Dedifferentiated amniotic fluid mesenchymal stem cell (primary cell): ENCODE measurements around the gene CCKAR.
"Not testable (repeated sequence)": the region's sequence is repeated elsewhere in the genome, so short reads cannot be mapped to it uniquely, and the experiment has no call there.

ENCODE experiments used
- DNase-seq: peaks from one replicate; pipeline ENCODE4 v3.0.0-alpha.2; 2016; ENCODE audit errors: extremely low spot score

The CCKAR gene

GRCh38 chr4:26490111-26490959, at the start of gene CCKAR:
Gene CCKAR (minus strand): TSS chr4:26490484. CDS start chr4:26490267, 217 bp downstream.
- DNase-seq: no peak

GRCh38 chr4:26533685-26534084, 43.4 kb upstream of the CCKAR start:
- DNase-seq: no peak

- DNase-seq: no peak
Observed at GRCh38 chr4:26531491-26532116, 41.3 kb upstream of the CCKAR start.

- no peak for DNase-seq
Observed at GRCh38 chr4:26530099-26530498, 39.8 kb upstream of the CCKAR start.

GRCh38 chr4:26529479-26529878, 39.2 kb upstream of the CCKAR start:
- DNase-seq: no peak

- no peak for DNase-seq
Observed at GRCh38 chr4:26525771-26526150, 35.5 kb upstream of the CCKAR start.

GRCh38 chr4:26525136-26525770, 35.0 kb upstream of the CCKAR start:
- DNase-seq: no peak

GRCh38 chr4:26524011-26524410, 33.7 kb upstream of the CCKAR start:
- DNase-seq: no peak

- DNase-seq: no peak
Observed at GRCh38 chr4:26522478-26522877, 32.2 kb upstream of the CCKAR start.

- DNase-seq: no peak
Observed at GRCh38 chr4:26520728-26521450, 30.6 kb upstream of the CCKAR start.

- no peak for DNase-seq
Observed at GRCh38 chr4:26515936-26516335, 25.7 kb upstream of the CCKAR start.

GRCh38 chr4:26510334-26510964, 20.2 kb upstream of the CCKAR start:
- DNase-seq: no peak

GRCh38 chr4:26509681-26510333, 19.5 kb upstream of the CCKAR start:
- DNase-seq: no peak

- no peak for DNase-seq
Observed at GRCh38 chr4:26507286-26507685, 17.0 kb upstream of the CCKAR start.

- no peak for DNase-seq
Observed at GRCh38 chr4:26503844-26504243, 13.6 kb upstream of the CCKAR start.

- DNase-seq: no peak
Observed at GRCh38 chr4:26503427-26503826, 13.1 kb upstream of the CCKAR start.

- not testable (repeated sequence) for DNase-seq
Observed at GRCh38 chr4:26500565-26500999, 10.3 kb upstream of the CCKAR start.

- DNase-seq: no peak
Observed at GRCh38 chr4:26496207-26496783, 6.0 kb upstream of the CCKAR start.

- DNase-seq: no peak
Observed at GRCh38 chr4:26493461-26493860, 3.2 kb upstream of the CCKAR start.

- no peak for DNase-seq
Observed at GRCh38 chr4:26491449-26492170, 1.3 kb upstream of the CCKAR start.
